MM.1S (cell line): ENCODE data around the gene TMEM37.

Experiments used
- DNase-seq: peaks from one replicate; pipeline ENCODE4 v3.0.0-alpha.2; 2015
- H2AFZ ChIP-seq: fragments of 300-600 bp; sonication (generic); 2 replicates; pipeline ENCODE4 v1.6.0; 2016; ENCODE audit warnings: antibody characterized with exemption, low read length
- H3F3A ChIP-seq: fragments of 300-600 bp; sonication (generic); 2 replicates; pipeline ENCODE4 v1.6.1; 2016; ENCODE audit warnings: mild to moderate bottlenecking, antibody characterized with exemption, low read length, moderate library complexity, mixed read lengths; ENCODE audit not compliant: insufficient read depth
- H3K27ac ChIP-seq: fragments of 300-600 bp; sonication (generic); 2 replicates; pipeline ENCODE4 v1.5.1; 2016; ENCODE audit warnings: mild to moderate bottlenecking, low read length
- H3K27me3 ChIP-seq: fragments of 300-600 bp; sonication (generic); replicated peaks from 2 replicates; pipeline ENCODE4 v1.6.0; 2016; ENCODE audit warnings: low read length; ENCODE audit not compliant: insufficient read depth
- H3K36me3 ChIP-seq: fragments of 300-600 bp; sonication (generic); replicated peaks from 2 replicates; pipeline ENCODE4 v1.6.1; 2016; ENCODE audit warnings: mild to moderate bottlenecking, low read length, mixed read lengths; ENCODE audit not compliant: insufficient read depth
- H3K4me1 ChIP-seq: fragments of 300-600 bp; sonication (generic); 2 replicates; pipeline ENCODE4 v1.6.1; 2016; ENCODE audit warnings: low read length, mixed read lengths
- H3K4me2 ChIP-seq: fragments of 300-600 bp; sonication (generic); 2 replicates; pipeline ENCODE4 v1.6.0; 2016; ENCODE audit warnings: low read depth, low read length
- H3K4me3 ChIP-seq: fragments of 300-600 bp; sonication (generic); 2 replicates; pipeline ENCODE4 v1.5.1; 2016; ENCODE audit warnings: low read length, mixed read lengths
- H3K79me2 ChIP-seq: fragments of 300-600 bp; sonication (generic); 2 replicates; pipeline ENCODE4 v1.6.1; 2016; ENCODE audit warnings: mixed run types, low read length, mixed read lengths
- H3K9ac ChIP-seq: fragments of 300-600 bp; sonication (generic); 2 replicates; pipeline ENCODE4 v1.6.1; 2016; ENCODE audit warnings: low read length, mixed read lengths
- H3K9me2 ChIP-seq: fragments of 300-600 bp; sonication (generic); replicated peaks from 2 replicates; pipeline ENCODE4 v1.6.1; 2016; ENCODE audit warnings: mild to moderate bottlenecking, low read length, mixed read lengths; ENCODE audit not compliant: insufficient read depth
- H3K9me3 ChIP-seq: fragments of 300-600 bp; sonication (generic); replicated peaks from 2 replicates; pipeline ENCODE4 v1.6.1; 2016; ENCODE audit warnings: mild to moderate bottlenecking, low read length, mixed read lengths; ENCODE audit not compliant: insufficient read depth
- H4K20me1 ChIP-seq: fragments of 300-600 bp; sonication (generic); 2 replicates; pipeline ENCODE4 v1.6.1; 2016; ENCODE audit warnings: mild to moderate bottlenecking, low read length, moderate library complexity, mixed read lengths; ENCODE audit not compliant: insufficient read depth
- CTCF ChIP-seq: fragments of 300-600 bp; sonication (generic); IDR thresholded peaks from 2 replicates; pipeline ENCODE4 v1.5.1; 2016; ENCODE audit warnings: antibody characterized with exemption, low read length, mixed read lengths
- EZH2 ChIP-seq: fragments of 300-600 bp; sonication (generic); optimal IDR thresholded peaks from 2 replicates; pipeline ENCODE3; 2017; ENCODE audit warnings: low read depth, mild to moderate bottlenecking, antibody characterized with exemption, low read length, mixed read lengths
- EZH2phosphoT487 ChIP-seq: fragments of 300-600 bp; sonication (generic); IDR thresholded peaks from 2 replicates; pipeline ENCODE4 v1.6.1; 2018; ENCODE audit warnings: antibody characterized with exemption, low read length

TMEM37 gene

GRCh38 chr2:119433636-119434327 is 2.1 kb downstream of the TMEM37 start:
- H3F3A ChIP-seq = peaks cover 20% of the 10 kb centered on the region
- no peaks in the 10 kb centered on the region for H3K79me2 ChIP-seq
- no peak overlapping the region for H2AFZ ChIP-seq
- H3K9ac ChIP-seq = no peak overlapping the region
- peaks cover 25% of the 10 kb centered on the region for H3K4me1 ChIP-seq
- H3K36me3 ChIP-seq = no peaks in the 10 kb centered on the region
- no peak overlapping the region for H3K4me3 ChIP-seq
- H3K27me3 ChIP-seq = no peaks in the 10 kb centered on the region
- no peak for DNase-seq
- no peaks in the 10 kb centered on the region for H3K9me3 ChIP-seq
- no peak overlapping the region for H3K27ac ChIP-seq
- H3K4me2 ChIP-seq = no peak overlapping the region
- no peaks in the 10 kb centered on the region for H4K20me1 ChIP-seq
- H3K9me2 ChIP-seq = no peaks in the 10 kb centered on the region
- no peak for TF ChIP-seq EZH2
- no peak for TF ChIP-seq CTCF
- no peak for TF ChIP-seq EZH2phosphoT487

DNA sequence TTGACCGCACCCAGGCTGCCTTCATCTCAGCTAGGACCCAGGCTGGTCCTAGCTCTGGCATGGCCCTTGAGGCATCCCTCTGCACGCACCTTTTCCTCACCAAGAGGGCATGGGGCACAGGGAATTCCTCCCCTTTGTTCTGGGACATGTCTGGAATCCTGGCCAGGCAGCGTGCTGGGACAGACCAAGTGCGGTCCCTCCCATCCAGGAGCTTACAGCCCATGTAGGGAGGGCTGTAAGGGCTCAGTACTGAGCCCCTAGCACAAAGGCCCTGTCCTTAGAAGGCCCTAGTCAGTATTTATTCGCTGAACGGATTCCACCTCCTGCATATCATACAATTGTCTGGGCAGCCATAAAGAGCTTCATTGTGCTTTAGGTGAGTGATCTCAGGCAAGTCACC is 3.0 kb downstream of the TMEM37 start:
- Histone ChIP-seq H3K9ac (no peak overlapping the region), H3K4me2 (no peak overlapping the region), H3F3A (peaks cover 15% of the 10 kb centered on the region), H3K79me2 (no peaks in the 10 kb centered on the region), H2AFZ (no peak overlapping the region), H4K20me1 (no peaks in the 10 kb centered on the region), H3K9me2 (no peaks in the 10 kb centered on the region), H3K4me1 (peaks cover 18% of the 10 kb centered on the region), H3K27ac (no peak overlapping the region), H3K4me3 (no peak overlapping the region), H3K36me3 (no peaks in the 10 kb centered on the region), H3K9me3 (no peaks in the 10 kb centered on the region), H3K27me3 (no peaks in the 10 kb centered on the region)
- no peak for TF ChIP-seq CTCF
- TF ChIP-seq EZH2phosphoT487 = no peak
- TF ChIP-seq EZH2 = no peak
- no peak for DNase-seq

DNA sequence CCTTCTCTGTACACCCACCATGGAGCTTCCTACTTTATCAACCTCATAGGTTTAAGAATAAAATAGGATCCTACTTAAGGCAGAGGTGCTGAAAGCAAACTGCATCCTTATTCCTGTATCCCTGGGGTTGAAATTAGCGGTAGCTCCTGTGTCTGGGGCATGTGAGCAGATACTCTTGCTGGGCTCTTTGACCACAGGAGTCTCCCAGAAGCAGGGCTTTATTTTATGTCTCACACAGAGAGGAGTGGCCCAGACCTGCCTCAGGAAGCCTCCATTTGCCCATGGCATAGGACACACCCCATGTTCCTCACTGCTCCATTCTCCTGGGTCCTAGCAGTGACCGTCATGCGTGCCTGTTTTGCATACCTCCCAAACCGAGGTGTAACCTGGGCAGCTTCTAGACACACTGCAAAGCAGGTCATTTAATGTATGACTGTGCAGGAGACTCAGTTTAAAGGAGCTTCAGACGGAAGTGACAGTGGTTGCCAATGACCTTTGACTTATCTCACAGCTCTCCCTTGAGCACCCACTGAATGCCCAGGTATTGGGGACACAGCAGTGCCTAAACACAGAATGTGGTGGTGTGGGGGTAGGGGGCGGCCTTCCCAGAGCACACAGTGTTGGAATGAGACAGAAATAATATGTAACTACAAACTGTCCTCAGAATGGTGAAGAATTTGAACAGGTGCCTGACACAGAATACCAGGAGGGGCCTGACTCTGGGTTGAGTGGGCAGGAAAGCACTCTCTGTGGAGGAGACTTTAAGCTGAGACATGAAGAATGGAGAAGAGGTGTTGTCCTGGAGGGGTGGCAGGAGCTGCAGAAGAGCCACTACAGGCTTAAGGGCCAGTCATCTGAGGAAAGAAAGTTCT is 3.7 kb downstream of the TMEM37 start:
- Histone ChIP-seq H3K4me1 (peaks cover 12% of the 10 kb centered on the region), H4K20me1 (no peaks in the 10 kb centered on the region), H3F3A (peaks cover 9% of the 10 kb centered on the region), H3K9me3 (no peaks in the 10 kb centered on the region), H3K27me3 (no peaks in the 10 kb centered on the region), H3K9ac (no peak overlapping the region), H3K36me3 (no peaks in the 10 kb centered on the region), H3K4me2 (no peak overlapping the region), H3K4me3 (no peak overlapping the region), H3K9me2 (no peaks in the 10 kb centered on the region), H2AFZ (no peak overlapping the region), H3K27ac (no peak overlapping the region), H3K79me2 (no peaks in the 10 kb centered on the region)
- TF ChIP-seq EZH2phosphoT487 (no peak), EZH2 (no peak), CTCF (no peak)
- DNase-seq = no peak
